Measurements from ENCODE around the gene FRA10AC1.
"Not testable (repeated sequence)": the region's sequence is repeated elsewhere in the genome, so short reads cannot be mapped to it uniquely, and the experiment has no call there.

The FRA10AC1 gene

GRCh38 chr10:93697207-93697606 is 5.2 kb downstream of the FRA10AC1 start:
- H3K4me1 ChIP-seq (ENCODE audit: control insufficient read depth, insufficient read depth, low read length), result no peaks in the 10 kb centered on the region

GRCh38 chr10:93696582-93696981 is 5.8 kb downstream of the FRA10AC1 start:
- not testable (repeated sequence) for H3K36me3 ChIP-seq (ENCODE audit: control insufficient read depth, insufficient read depth, low read length); H3K27me3 ChIP-seq (ENCODE audit: control insufficient read depth, insufficient read depth, low read length); H3K4me1 ChIP-seq (ENCODE audit: control insufficient read depth, insufficient read depth, low read length); H3K9me3 ChIP-seq (ENCODE audit: control insufficient read depth, insufficient read depth, low read length); H3K9ac ChIP-seq (ENCODE audit: low read depth, low read length); H3K4me3 ChIP-seq (ENCODE audit: low read depth, low read length)

More at GRCh38 chr10:93697207-93697606, 5.2 kb downstream of the FRA10AC1 start:
- Histone ChIP-seq H3K36me3 (ENCODE audit: control insufficient read depth, insufficient read depth, low read length) (no peaks in the 10 kb centered on the region), H3K9ac (ENCODE audit: low read depth, low read length) (no peak overlapping the region), H3K27me3 (ENCODE audit: control insufficient read depth, insufficient read depth, low read length) (no peaks in the 10 kb centered on the region), H3K4me3 (ENCODE audit: low read depth, low read length) (no peak overlapping the region), H3K9me3 (ENCODE audit: control insufficient read depth, insufficient read depth, low read length) (no peaks in the 10 kb centered on the region)

GRCh38 chr10:93695740-93696139 is 6.7 kb downstream of the FRA10AC1 start:
- Histone ChIP-seq H3K9me3 (ENCODE audit: control insufficient read depth, insufficient read depth, low read length) (no peaks in the 10 kb centered on the region), H3K36me3 (ENCODE audit: control insufficient read depth, insufficient read depth, low read length) (no peaks in the 10 kb centered on the region), H3K4me3 (ENCODE audit: low read depth, low read length) (no peak overlapping the region), H3K27me3 (ENCODE audit: control insufficient read depth, insufficient read depth, low read length) (no peaks in the 10 kb centered on the region), H3K4me1 (ENCODE audit: control insufficient read depth, insufficient read depth, low read length) (no peaks in the 10 kb centered on the region), H3K9ac (ENCODE audit: low read depth, low read length) (no peak overlapping the region)

GRCh38 chr10:93687737-93688136 is 14.7 kb downstream of the FRA10AC1 start:
- Histone ChIP-seq H3K9me3 (ENCODE audit: control insufficient read depth, insufficient read depth, low read length) (no peaks in the 10 kb centered on the region), H3K4me3 (ENCODE audit: low read depth, low read length) (no peak overlapping the region), H3K36me3 (ENCODE audit: control insufficient read depth, insufficient read depth, low read length) (no peaks in the 10 kb centered on the region), H3K9ac (ENCODE audit: low read depth, low read length) (no peak overlapping the region), H3K27me3 (ENCODE audit: control insufficient read depth, insufficient read depth, low read length) (no peaks in the 10 kb centered on the region), H3K4me1 (ENCODE audit: control insufficient read depth, insufficient read depth, low read length) (peaks cover 7% of the 10 kb centered on the region)

- H3K4me1 ChIP-seq (ENCODE audit: control insufficient read depth, insufficient read depth, low read length), result peaks cover 7% of the 10 kb centered on the region
- no peak overlapping the region for H3K9ac ChIP-seq (ENCODE audit: low read depth, low read length)
- H3K4me3 ChIP-seq (ENCODE audit: low read depth, low read length), result no peak overlapping the region
- H3K27me3 ChIP-seq (ENCODE audit: control insufficient read depth, insufficient read depth, low read length), result no peaks in the 10 kb centered on the region
- H3K36me3 ChIP-seq (ENCODE audit: control insufficient read depth, insufficient read depth, low read length), result no peaks in the 10 kb centered on the region
- no peaks in the 10 kb centered on the region for H3K9me3 ChIP-seq (ENCODE audit: control insufficient read depth, insufficient read depth, low read length)
Observed at GRCh38 chr10:93680412-93681047, 21.9 kb downstream of the FRA10AC1 start.

GRCh38 chr10:93678805-93679587 is 23.4 kb downstream of the FRA10AC1 start:
- no peaks in the 10 kb centered on the region for H3K4me1 ChIP-seq (ENCODE audit: control insufficient read depth, insufficient read depth, low read length)
- H3K9ac ChIP-seq (ENCODE audit: low read depth, low read length), result no peak overlapping the region
- no peaks in the 10 kb centered on the region for H3K9me3 ChIP-seq (ENCODE audit: control insufficient read depth, insufficient read depth, low read length)
- H3K4me3 ChIP-seq (ENCODE audit: low read depth, low read length), result no peak overlapping the region
- no peaks in the 10 kb centered on the region for H3K27me3 ChIP-seq (ENCODE audit: control insufficient read depth, insufficient read depth, low read length)
- H3K36me3 ChIP-seq (ENCODE audit: control insufficient read depth, insufficient read depth, low read length), result no peaks in the 10 kb centered on the region

- H3K4me1 ChIP-seq (ENCODE audit: control insufficient read depth, insufficient read depth, low read length), result no peaks in the 10 kb centered on the region
- no peak overlapping the region for H3K9ac ChIP-seq (ENCODE audit: low read depth, low read length)
- no peak overlapping the region for H3K4me3 ChIP-seq (ENCODE audit: low read depth, low read length)
- no peaks in the 10 kb centered on the region for H3K27me3 ChIP-seq (ENCODE audit: control insufficient read depth, insufficient read depth, low read length)
- no peaks in the 10 kb centered on the region for H3K36me3 ChIP-seq (ENCODE audit: control insufficient read depth, insufficient read depth, low read length)
- H3K9me3 ChIP-seq (ENCODE audit: control insufficient read depth, insufficient read depth, low read length), result no peaks in the 10 kb centered on the region
Observed at GRCh38 chr10:93678386-93678785, 24.0 kb downstream of the FRA10AC1 start.

GRCh38 chr10:93673791-93674190 is 28.6 kb downstream of the FRA10AC1 start:
- Histone ChIP-seq H3K27me3 (ENCODE audit: control insufficient read depth, insufficient read depth, low read length) (no peaks in the 10 kb centered on the region), H3K9me3 (ENCODE audit: control insufficient read depth, insufficient read depth, low read length) (no peaks in the 10 kb centered on the region), H3K36me3 (ENCODE audit: control insufficient read depth, insufficient read depth, low read length) (peaks cover 2% of the 10 kb centered on the region), H3K4me3 (ENCODE audit: low read depth, low read length) (no peak overlapping the region), H3K4me1 (ENCODE audit: control insufficient read depth, insufficient read depth, low read length) (no peaks in the 10 kb centered on the region), H3K9ac (ENCODE audit: low read depth, low read length) (no peak overlapping the region)

- peaks cover 2% of the 10 kb centered on the region for H3K36me3 ChIP-seq (ENCODE audit: control insufficient read depth, insufficient read depth, low read length)
- H3K4me3 ChIP-seq (ENCODE audit: low read depth, low read length), result no peak overlapping the region
- H3K9me3 ChIP-seq (ENCODE audit: control insufficient read depth, insufficient read depth, low read length), result no peaks in the 10 kb centered on the region
- H3K4me1 ChIP-seq (ENCODE audit: control insufficient read depth, insufficient read depth, low read length), result no peaks in the 10 kb centered on the region
- H3K27me3 ChIP-seq (ENCODE audit: control insufficient read depth, insufficient read depth, low read length), result no peaks in the 10 kb centered on the region
- H3K9ac ChIP-seq (ENCODE audit: low read depth, low read length), result no peak overlapping the region
Observed at GRCh38 chr10:93672890-93673289, 29.5 kb downstream of the FRA10AC1 start.

GRCh38 chr10:93672022-93672678 is 30.2 kb downstream of the FRA10AC1 start:
- Histone ChIP-seq H3K9me3 (ENCODE audit: control insufficient read depth, insufficient read depth, low read length) (no peaks in the 10 kb centered on the region), H3K4me3 (ENCODE audit: low read depth, low read length) (no peak overlapping the region), H3K36me3 (ENCODE audit: control insufficient read depth, insufficient read depth, low read length) (peaks cover 2% of the 10 kb centered on the region), H3K4me1 (ENCODE audit: control insufficient read depth, insufficient read depth, low read length) (no peaks in the 10 kb centered on the region), H3K9ac (ENCODE audit: low read depth, low read length) (no peak overlapping the region), H3K27me3 (ENCODE audit: control insufficient read depth, insufficient read depth, low read length) (no peaks in the 10 kb centered on the region)

GRCh38 chr10:93671042-93671441 is 31.4 kb downstream of the FRA10AC1 start:
- no peaks in the 10 kb centered on the region for H3K9me3 ChIP-seq (ENCODE audit: control insufficient read depth, insufficient read depth, low read length)
- peaks cover 2% of the 10 kb centered on the region for H3K36me3 ChIP-seq (ENCODE audit: control insufficient read depth, insufficient read depth, low read length)
- no peaks in the 10 kb centered on the region for H3K27me3 ChIP-seq (ENCODE audit: control insufficient read depth, insufficient read depth, low read length)
- no peaks in the 10 kb centered on the region for H3K4me1 ChIP-seq (ENCODE audit: control insufficient read depth, insufficient read depth, low read length)
- no peak overlapping the region for H3K4me3 ChIP-seq (ENCODE audit: low read depth, low read length)
- H3K9ac ChIP-seq (ENCODE audit: low read depth, low read length), result no peak overlapping the region

- Histone ChIP-seq H3K36me3 (ENCODE audit: control insufficient read depth, insufficient read depth, low read length) (peaks cover 2% of the 10 kb centered on the region), H3K27me3 (ENCODE audit: control insufficient read depth, insufficient read depth, low read length) (no peaks in the 10 kb centered on the region), H3K4me1 (ENCODE audit: control insufficient read depth, insufficient read depth, low read length) (no peaks in the 10 kb centered on the region), H3K9me3 (ENCODE audit: control insufficient read depth, insufficient read depth, low read length) (no peaks in the 10 kb centered on the region), H3K9ac (ENCODE audit: low read depth, low read length) (no peak overlapping the region), H3K4me3 (ENCODE audit: low read depth, low read length) (no peak overlapping the region)
Observed at GRCh38 chr10:93670372-93670771, 32.0 kb downstream of the FRA10AC1 start.
